ENCODE results near the gene FMNL2. TPM values are rescaled to one million over a fixed set of nuclear protein-coding genes. Genes with fewer than 3 reads are reported as not detected.

Gene FMNL2
- total RNA-seq, 1 donor from 2014 or later: 23.4 TPM

GRCh38 chr2:152492911-152493310 is 157.9 kb downstream of the FMNL2 start:
- DNase-seq (ENCODE audit: low spot score): no peak

GRCh38 chr2:152493417-152493816 is 158.4 kb downstream of the FMNL2 start:
- DNase-seq (ENCODE audit: low spot score): no peak

GRCh38 chr2:152493945-152494528 is 159.1 kb downstream of the FMNL2 start:
- no peak for DNase-seq (ENCODE audit: low spot score)

GRCh38 chr2:152496371-152496770 is 161.4 kb downstream of the FMNL2 start:
- no peak for DNase-seq (ENCODE audit: low spot score)

- DNase-seq (ENCODE audit: low spot score): peak; percentile 45
Observed at GRCh38 chr2:152497481-152498052, 162.6 kb downstream of the FMNL2 start.

- DNase-seq (ENCODE audit: low spot score): no peak
Observed at GRCh38 chr2:152499331-152499816, 164.4 kb downstream of the FMNL2 start.

GRCh38 chr2:152499896-152500735 is 165.1 kb downstream of the FMNL2 start:
- peak; percentile 57 for DNase-seq (ENCODE audit: low spot score)

GRCh38 chr2:152500772-152501171 is 165.8 kb downstream of the FMNL2 start:
- DNase-seq (ENCODE audit: low spot score): no peak

GRCh38 chr2:152501666-152502065 is 166.7 kb downstream of the FMNL2 start:
- no peak for DNase-seq (ENCODE audit: low spot score)

- DNase-seq (ENCODE audit: low spot score): no peak
Observed at GRCh38 chr2:152504618-152505017, 169.6 kb downstream of the FMNL2 start.

- DNase-seq (ENCODE audit: low spot score): no peak
Observed at GRCh38 chr2:152505495-152505906, 170.5 kb downstream of the FMNL2 start.

- no peak for DNase-seq (ENCODE audit: low spot score)
Observed at GRCh38 chr2:152506843-152507242, 171.9 kb downstream of the FMNL2 start.

- no peak for DNase-seq (ENCODE audit: low spot score)
Observed at GRCh38 chr2:152507907-152508306, 172.9 kb downstream of the FMNL2 start.

GRCh38 chr2:152508446-152508845 is 173.5 kb downstream of the FMNL2 start:
- peak; percentile 39 for DNase-seq (ENCODE audit: low spot score)

- DNase-seq (ENCODE audit: low spot score): no peak
Observed at GRCh38 chr2:152509772-152510491, 175.0 kb downstream of the FMNL2 start.

GRCh38 chr2:152510621-152511020 is 175.6 kb downstream of the FMNL2 start:
- DNase-seq (ENCODE audit: low spot score): no peak

GRCh38 chr2:152511981-152512380 is 177.0 kb downstream of the FMNL2 start:
- DNase-seq (ENCODE audit: low spot score): no peak

GRCh38 chr2:152513029-152513428 is 178.1 kb downstream of the FMNL2 start:
- no peak for DNase-seq (ENCODE audit: low spot score)

GRCh38 chr2:152513681-152514080 is 178.7 kb downstream of the FMNL2 start:
- no peak for DNase-seq (ENCODE audit: low spot score)

- no peak for DNase-seq (ENCODE audit: low spot score)
Observed at GRCh38 chr2:152518034-152518433, 183.1 kb downstream of the FMNL2 start.

- DNase-seq (ENCODE audit: low spot score): peak; percentile 63
Observed at GRCh38 chr2:152518641-152519580, 183.9 kb downstream of the FMNL2 start.

Data from umbilical cord (tissue), 2 donors.